K562 (cell line): Measurements from ENCODE around the gene TAF3. TPM values are rescaled to one million over a fixed set of nuclear protein-coding genes. Genes with fewer than 3 reads are reported as not detected.

ENCODE experiments used
- ATAC-seq: fragments of 200-7000 bp; cut with Tn5 transposase; 3 replicates; pipeline ENCODE4 v1.9.1; 2020; ENCODE audit warnings: moderate library complexity
- BruUV-seq: library from RNA; stranded (reverse); fragments of 400-500 nt; replicated peaks from 2 replicates; lab custom pipeline; 2021; lab: Mats Ljungman, UMichigan
- CTCF ChIA-PET: fragments of 300-600 bp; formaldehyde crosslinking; extraction: SDS; loops from one replicate; lab custom pipeline; 2021; ENCODE audit warnings: low intra/inter-chr PET ratio; lab: Yijun Ruan, JAX
- POLR2A ChIA-PET: fragments of 300-600, 350-650 bp; sonication (Branson Sonifier 250); formaldehyde crosslinking; extraction: SDS; loops from one replicate; lab custom pipeline; 2021; ENCODE audit warnings: antibody characterized with exemption, inconsistent platforms; lab: Yijun Ruan, JAX
- DNase-seq, 4 experiments: peaks; one replicate each; pipeline versions ENCODE4 v3.0.0 to v3.0.0-alpha.2; 2011 to 2018; ENCODE audit warnings: low spot score in 3 of 4, mixed read lengths in 3 of 4; ENCODE audit errors: extremely low read depth in 1 of 4
- FAIRE-seq: peaks from 2 replicates; lab custom pipeline; 2011; peaks lifted over from hg19 to GRCh38; lab: Jason Lieb, UNC
- H2AFZ ChIP-seq: 2 replicates; pipeline ENCODE4 v1.6.0; 2011; ENCODE audit warnings: low read depth, low read length, control low read depth, inconsistent platforms
- H3K27ac ChIP-seq: fragments of 200-600 bp; 3 replicates; pipeline ENCODE4 v1.8.0; 2011; ENCODE audit warnings: low read depth, mild to moderate bottlenecking, control low read depth, inconsistent platforms, low read length, moderate library complexity, mixed read lengths; ENCODE audit errors: extremely low read depth
- H3K27me3 ChIP-seq, 2 experiments: fragments of 300-600 bp in 1 of 2; 2 replicates in 1 of 2; 3 replicates in 1 of 2; pipeline versions ENCODE4 v1.6.0 to v1.8.0; 2011; ENCODE audit warnings: inconsistent platforms in 2 of 2, low read length in 2 of 2, mild to moderate bottlenecking in 1 of 2, mixed read lengths in 1 of 2, moderate library complexity in 1 of 2; ENCODE audit not compliant: control insufficient read depth in 2 of 2, insufficient read depth in 2 of 2
- H3K36me3 ChIP-seq: fragments of 300-600 bp; 3 replicates; pipeline ENCODE4 v1.8.0; 2011; ENCODE audit warnings: mild to moderate bottlenecking, low read length, inconsistent platforms; ENCODE audit not compliant: control insufficient read depth, insufficient read depth
- H3K4me1 ChIP-seq, 2 experiments: fragments of 200-600 bp in 1 of 2; replicated peaks in 1 of 2; 2 replicates in 1 of 2; 3 replicates in 1 of 2; pipeline versions ENCODE4 v1.5.1 to v1.8.0; 2011; ENCODE audit warnings: inconsistent platforms in 2 of 2, low read length in 2 of 2, mild to moderate bottlenecking in 1 of 2, mixed read lengths in 1 of 2, moderate library complexity in 1 of 2; ENCODE audit not compliant: control insufficient read depth in 2 of 2, insufficient read depth in 2 of 2
- H3K4me2 ChIP-seq: 2 replicates; pipeline ENCODE4 v1.6.1; 2011; ENCODE audit warnings: low read length, control low read depth, inconsistent platforms, mixed read lengths; ENCODE audit not compliant: insufficient read depth
- H3K4me3 ChIP-seq: fragments of 200-600 bp; sonication (generic), shearing (Covaris generic); 2 replicates; pipeline ENCODE4 v1.5.1; 2016; ENCODE audit warnings: control low read depth, inconsistent platforms
- H3K79me2 ChIP-seq: fragments of 200-600 bp; 3 replicates; pipeline ENCODE4 v1.8.0; 2011; ENCODE audit warnings: low read length, inconsistent platforms; ENCODE audit not compliant: control insufficient read depth, insufficient read depth
- H3K9ac ChIP-seq, 2 experiments: 2 replicates each; pipeline versions ENCODE4 v1.6.0 to v1.6.1; 2011; ENCODE audit warnings: low read depth in 2 of 2, low read length in 2 of 2, control low read depth in 1 of 2, inconsistent platforms in 1 of 2, mild to moderate bottlenecking in 1 of 2, mixed read lengths in 1 of 2; ENCODE audit not compliant: insufficient read depth in 1 of 2
- H3K9me1 ChIP-seq: one replicate; pipeline ENCODE4 v1.6.0; 2011; ENCODE audit warnings: inconsistent platforms, mild to moderate bottlenecking, low read length, moderate library complexity; ENCODE audit not compliant: control insufficient read depth, insufficient read depth
- H3K9me3 ChIP-seq: replicated peaks from 2 replicates; pipeline ENCODE4 v1.5.1; 2011; ENCODE audit warnings: low read depth, low read length, inconsistent platforms; ENCODE audit not compliant: control insufficient read depth, insufficient read depth
- H4K20me1 ChIP-seq: replicated peaks from 2 replicates; pipeline ENCODE4 v1.6.1; 2011; ENCODE audit warnings: low read length, inconsistent platforms, mixed read lengths; ENCODE audit not compliant: control insufficient read depth, insufficient read depth
- CCNT2 ChIP-seq: IDR thresholded peaks from 2 replicates; pipeline ENCODE4 v1.6.1; 2011; ENCODE audit warnings: borderline replicate concordance, low read depth, mild to moderate bottlenecking, moderate library complexity, mixed read lengths, low read length; ENCODE audit not compliant: insufficient read length; ENCODE audit errors: extremely low read depth
- IRF1 ChIP-seq: sonication (generic); formaldehyde crosslinking; IDR thresholded peaks from 2 replicates; pipeline ENCODE4 v1.8.0; 2022; ENCODE audit warnings: missing genetic modification reagents, mild to moderate bottlenecking, borderline replicate concordance
- MBD2 ChIP-seq: sonication (generic); IDR thresholded peaks from 2 replicates; pipeline ENCODE4 v1.6.1; 2016; ENCODE audit warnings: low read depth, borderline replicate concordance
- PATZ1 ChIP-seq: fragments of 250-450 bp; sonication (Bioruptor Pico); IDR thresholded peaks from 2 replicates; pipeline ENCODE4 v1.5.0; 2020; ENCODE audit warnings: mild to moderate bottlenecking, borderline replicate concordance
- RBM22 ChIP-seq: fragments of 200-400 bp; formaldehyde crosslinking; IDR thresholded peaks from 2 replicates; pipeline ENCODE4 v1.6.1; 2018; ENCODE audit warnings: low read length, low read depth; ENCODE audit not compliant: poor library complexity, severe bottlenecking
- RBM25 ChIP-seq: fragments of 200-400 bp; formaldehyde crosslinking; IDR thresholded peaks from 2 replicates; pipeline ENCODE4 v1.6.1; 2018; ENCODE audit warnings: low read length, low read depth, moderate library complexity; ENCODE audit not compliant: severe bottlenecking
- RBM39 ChIP-seq: fragments of 200-400 bp; formaldehyde crosslinking; optimal IDR thresholded peaks from 2 replicates; pipeline ENCODE3; 2018; ENCODE audit warnings: low read depth, low read length
- SMARCB1 ChIP-seq: IDR thresholded peaks from 2 replicates; pipeline ENCODE4 v1.6.1; 2011; ENCODE audit warnings: improper control_type of control experiment, low read depth; ENCODE audit not compliant: insufficient read length
- TBP ChIP-seq: optimal IDR thresholded peaks from 2 replicates; pipeline ENCODE3; 2011; ENCODE audit warnings: low read depth, low read length, improper control_type of control experiment
- ZFX ChIP-seq: sonication (generic); formaldehyde crosslinking; IDR thresholded peaks from 2 replicates; pipeline ENCODE4 v1.8.0; 2022; ENCODE audit warnings: mild to moderate bottlenecking, missing genetic modification reagents, moderate library complexity
- WGBS: fragments of 100-300 bp; shearing (Covaris generic); methylation state at CpG from one replicate; pipeline ENCODE4 v1.1.6; 2016; ENCODE audit warnings: low coverage, mixed read lengths; ENCODE audit not compliant: insufficient coverage; ENCODE audit errors: missing lambda C conversion rate; 5-methylcytosine and 5-hydroxymethylcytosine counted together
- in situ Hi-C: fragments of 300-500 bp; cut with MboI; formaldehyde crosslinking; loops from 4 replicates; pipeline ENCODE4 v1.15.0; 2018; ENCODE audit warnings: inconsistent platforms, mixed read lengths
- intact Hi-C: fragments of 100-400 bp; cut with micrococcal nuclease; formaldehyde crosslinking; loops from 2 replicates; pipeline ENCODE4 v1.14.2; 2022
- polyA plus RNA-seq, 8 experiments: library from polyadenylated mRNA; depleted of rRNA in 4 of 8; stranded (reverse) in 5 of 8; unstranded in 3 of 8; fragments of >200 nt; fragmentation: Nextera tagmentation in 2 of 8; fragmentation: Illumina TruSeq in 1 of 8; extraction: Ambion mirVana in 2 of 8; extraction: Trizol in 1 of 8; gene quantifications; 2 replicates each; pipeline versions ENCODE4 v1.2.1 to v1.2.3, GENCODE V29; 2011 to 2014; ENCODE audit warnings: inconsistent platforms in 1 of 8, missing spikeins in 1 of 8
- total RNA-seq, 7 experiments: library from RNA; depleted of rRNA in 6 of 7; stranded (reverse); fragments of >200 nt in 6 of 7; fragmentation: Illumina TruSeq in 2 of 7; extraction: Trizol in 2 of 7; gene quantifications; 2 replicates each; pipeline versions ENCODE4 v1.2.1 to v1.2.3, GENCODE V29; 2011 to 2021; ENCODE audit warnings: low replicate concordance in 1 of 7

TAF3 gene
- total and polyA plus RNA-seq, 9 of the 15 experiments (the other 6 are each of a cell fraction or from before 2014, with no cell fraction given): 1.5 to 9.9 (median 4.1) TPM

GRCh38 chr10:7953447-7953846 is 135.1 kb downstream of the TAF3 start:
- ChIA-PET CTCF (no interaction called here), POLR2A (interaction anchor here (0.6 kb wide), 1 partner anchor 21 kb away, joined by 3 read pairs; no protein-coding TSS in a partner anchor)
- BruUV-seq: no TSS peak
- WGBS: 70% methylated on average over 4 of the region's 4 CpGs
- TF ChIP-seq PATZ1 (CRISPR knock-in tag): no peak
- no peak for TF ChIP-seq RBM22
- TF ChIP-seq SMARCB1: no peak
- TF ChIP-seq TBP: no peak
- no peak for TF ChIP-seq MBD2
- TF ChIP-seq RBM25: no peak
- no peak for TF ChIP-seq ZFX (CRISPR knock-in tag)
- no peak for TF ChIP-seq RBM39
- no peak for TF ChIP-seq CCNT2
- no peak for TF ChIP-seq IRF1 (CRISPR knock-in tag)
- Histone ChIP-seq H3K4me2 (no peak overlapping the region), H3K4me1 (peaks cover 0 to 10% of the 10 kb centered on the region in 2 experiments; a peak in 3 of 5 replicates), H3K9ac (no peak overlapping the region), H3K79me2 (peaks cover 5% of the 10 kb centered on the region; the same call in 1 of the 3 replicates), H3K27ac (no peak overlapping the region), H4K20me1 (no peaks in the 10 kb centered on the region), H2AFZ (no peak overlapping the region), H3K9me3 (no peaks in the 10 kb centered on the region), H3K36me3 (no peaks in the 10 kb centered on the region), H3K9me1 (no peaks in the 10 kb centered on the region), H3K4me3 (no peak overlapping the region), H3K27me3 (no peaks in the 10 kb centered on the region)
- intact Hi-C loops (no loop called here), in situ Hi-C loops (no loop called here)
- DNase-seq: no peak
- ATAC-seq: no peak
- no peak for FAIRE-seq
